Ovary (tissue), 3 donors: ENCODE results near the gene DDX39A.

Source experiments
- CTCF ChIP-seq, 3 donors: fragments of 450-650 bp in 2 of 3; fragments of 200-600 bp in 1 of 3; IDR thresholded peaks; one replicate each; pipeline versions ENCODE4 v1.5.1 to v1.8.0; 2016 to 2022; ENCODE audit warnings: antibody characterized with exemption in 3 of 3, mild to moderate bottlenecking in 1 of 3
- EP300 ChIP-seq: sonication (generic); formaldehyde crosslinking; IDR thresholded peaks from one replicate; pipeline ENCODE4 v1.6.1; 2017; ENCODE audit warnings: antibody characterized with exemption
- POLR2A ChIP-seq: fragments of 450-650 bp; IDR thresholded peaks from one replicate; pipeline ENCODE4 v1.6.1; 2017; ENCODE audit warnings: antibody characterized with exemption, mild to moderate bottlenecking, moderate library complexity
- donor health status: DM: no; HTN: no; CAD: no.

DNA sequence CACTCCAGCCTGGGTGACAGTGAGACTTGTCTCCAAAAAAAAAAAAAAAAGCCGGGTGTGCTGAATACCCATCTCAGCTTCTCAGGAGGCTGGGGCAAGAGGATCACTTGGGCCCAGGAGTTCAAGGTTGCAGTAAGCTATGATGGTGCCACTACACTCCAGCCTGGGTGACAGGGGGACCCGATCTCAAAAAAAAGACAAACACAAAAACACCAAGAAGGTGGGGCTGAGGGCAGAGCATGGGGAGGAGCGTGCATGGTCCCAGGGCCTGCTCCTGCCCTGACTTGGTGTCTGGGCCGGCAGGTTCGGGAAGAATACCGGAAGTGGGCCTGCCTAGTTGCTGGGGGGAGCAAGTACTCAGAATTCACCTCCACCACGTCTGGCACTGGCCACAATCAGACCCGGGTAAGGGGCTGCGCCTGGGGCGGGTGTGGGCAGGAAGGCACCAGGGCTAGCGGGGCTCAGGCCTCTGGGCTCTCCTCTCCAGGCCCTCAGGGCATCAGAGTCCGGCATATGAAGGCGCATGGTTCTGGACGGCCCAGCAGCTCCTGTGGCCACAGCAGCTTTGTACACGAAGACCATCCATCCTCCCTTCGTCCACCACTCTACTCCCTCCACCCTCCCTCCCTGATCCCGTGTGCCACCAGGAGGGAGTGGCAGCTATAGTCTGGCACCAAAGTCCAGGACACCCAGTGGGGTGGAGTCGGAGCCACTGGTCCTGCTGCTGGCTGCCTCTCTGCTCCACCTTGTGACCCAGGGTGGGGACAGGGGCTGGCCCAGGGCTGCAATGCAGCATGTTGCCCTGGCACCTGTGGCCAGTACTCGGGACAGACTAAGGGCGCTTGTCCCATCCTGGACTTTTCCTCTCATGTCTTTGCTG is 11.3 kb downstream of the DDX39A start:
- no peak for TF ChIP-seq EP300
- TF ChIP-seq CTCF (IDR thresholded peaks at IDR 0.05) = no peak
- no peak for TF ChIP-seq POLR2A
